GM21515 (cell line): Measurements from ENCODE around the gene ITGAE.
"Not testable (repeated sequence)": the region's sequence is repeated elsewhere in the genome, so short reads cannot be mapped to it uniquely, and the experiment has no call there.

ENCODE experiments used
- ATAC-seq: cut with Tn5 transposase; IDR thresholded peaks from one replicate; pipeline ENCODE4 v1.9.1; 2021; ENCODE audit not compliant: unreplicated experiment

The ITGAE gene

GRCh38 chr17:3761918-3762380 lies 39.0 kb downstream of the ITGAE start:
- no peak for ATAC-seq

- ATAC-seq: no peak
Observed at GRCh38 chr17:3761036-3761917, 39.7 kb downstream of the ITGAE start.

- ATAC-seq: no peak
Observed at GRCh38 chr17:3759597-3760216, 41.3 kb downstream of the ITGAE start.

GRCh38 chr17:3755335-3756030 lies 45.5 kb downstream of the ITGAE start:
- ATAC-seq: no peak

GRCh38 chr17:3754458-3755334 lies 46.3 kb downstream of the ITGAE start:
- no peak for ATAC-seq

GRCh38 chr17:3754066-3754457 lies 46.9 kb downstream of the ITGAE start:
- no peak for ATAC-seq

GRCh38 chr17:3753624-3754023 lies 47.4 kb downstream of the ITGAE start:
- ATAC-seq: no peak

- no peak for ATAC-seq
Observed at GRCh38 chr17:3751836-3752235, 49.2 kb downstream of the ITGAE start.

GRCh38 chr17:3750926-3751325 lies 50.1 kb downstream of the ITGAE start:
- no peak for ATAC-seq

GRCh38 chr17:3750296-3750695 lies 50.7 kb downstream of the ITGAE start:
- no peak for ATAC-seq

GRCh38 chr17:3748576-3748975 lies 52.4 kb downstream of the ITGAE start:
- ATAC-seq: no peak

GRCh38 chr17:3747805-3748204 lies 53.2 kb downstream of the ITGAE start:
- ATAC-seq: no peak

- ATAC-seq: no peak
Observed at GRCh38 chr17:3745071-3745470, 55.9 kb downstream of the ITGAE start.

- no peak for ATAC-seq
Observed at GRCh38 chr17:3744014-3744413, 57.0 kb downstream of the ITGAE start.

GRCh38 chr17:3740611-3741073 lies 60.3 kb downstream of the ITGAE start:
- ATAC-seq: no peak

- ATAC-seq: no peak
Observed at GRCh38 chr17:3739422-3740124, 61.4 kb downstream of the ITGAE start.

GRCh38 chr17:3738562-3739295 lies 62.3 kb downstream of the ITGAE start:
- no peak for ATAC-seq

GRCh38 chr17:3735515-3735914 lies 65.5 kb downstream of the ITGAE start:
- ATAC-seq: no peak

- ATAC-seq: not testable (repeated sequence)
Observed at GRCh38 chr17:3734911-3735276, 66.1 kb downstream of the ITGAE start.
